HepG2 (cell line): ENCODE results near the gene VPS26A. TPM values are rescaled to one million over a fixed set of nuclear protein-coding genes. Genes with fewer than 3 reads are reported as not detected.

ENCODE experiments used
- AGO2 ChIP-seq: fragments of 200-400 bp; formaldehyde crosslinking; optimal IDR thresholded peaks from 2 replicates; pipeline ENCODE3; 2017; ENCODE audit warnings: mild to moderate bottlenecking, low read depth, low read length, moderate library complexity
- CHD2 ChIP-seq: IDR thresholded peaks from 2 replicates; pipeline ENCODE4 v1.6.1; 2011; ENCODE audit warnings: low read depth, low read length, improper control_type of control experiment
- CHD4 ChIP-seq: fragments of 200-600 bp; sonication (generic); IDR thresholded peaks from 2 replicates; pipeline ENCODE4 v1.7.0; 2017; ENCODE audit warnings: mild to moderate bottlenecking, low read length, borderline replicate concordance
- FOXM1 ChIP-seq: sonication (generic); formaldehyde crosslinking; IDR thresholded peaks from 2 replicates; pipeline ENCODE4 v1.5.0; 2020; ENCODE audit warnings: missing genetic modification reagents
- GABPB1 ChIP-seq: IDR thresholded peaks from 2 replicates; pipeline ENCODE4 v1.6.1; 2016; ENCODE audit warnings: mild to moderate bottlenecking, missing genetic modification reagents, moderate library complexity, missing compliant biosample characterization
- KAT8 ChIP-seq: IDR thresholded peaks from 2 replicates; pipeline ENCODE4 v1.6.1; 2016; ENCODE audit warnings: missing genetic modification reagents, missing compliant biosample characterization
- KDM3A ChIP-seq: IDR thresholded peaks from 2 replicates; pipeline ENCODE4 v1.6.1; 2018; ENCODE audit warnings: low read depth, missing compliant biosample characterization
- KLF9 ChIP-seq: IDR thresholded peaks from 2 replicates; pipeline ENCODE4 v1.6.1; 2016; ENCODE audit warnings: low read depth
- NCOA1 ChIP-seq: sonication (generic); formaldehyde crosslinking; IDR thresholded peaks from 2 replicates; pipeline ENCODE4 v1.9.0; 2021; ENCODE audit warnings: missing genetic modification reagents
- ONECUT2 ChIP-seq: sonication (generic); formaldehyde crosslinking; IDR thresholded peaks from 2 replicates; pipeline ENCODE4 v1.4.0; 2020; ENCODE audit warnings: missing genetic modification reagents
- RBAK ChIP-seq: sonication (generic); formaldehyde crosslinking; IDR thresholded peaks from 2 replicates; pipeline ENCODE4 v1.5.1; 2020; ENCODE audit warnings: mild to moderate bottlenecking, missing genetic modification reagents
- RNF2 ChIP-seq: fragments of 450-650 bp; conservative IDR thresholded peaks from 2 replicates; pipeline ENCODE4 v1.6.1; 2016; ENCODE audit warnings: low read depth
- SRSF9 ChIP-seq: fragments of 200-400 bp; formaldehyde crosslinking; IDR thresholded peaks from 2 replicates; pipeline ENCODE4 v1.6.1; 2018; ENCODE audit warnings: borderline replicate concordance, mild to moderate bottlenecking, low read depth, low read length; ENCODE audit not compliant: insufficient read depth, poor library complexity, severe bottlenecking
- ZIK1 ChIP-seq: sonication (generic); formaldehyde crosslinking; IDR thresholded peaks from 2 replicates; pipeline ENCODE4 v1.5.0; 2020; ENCODE audit warnings: mild to moderate bottlenecking, low read depth, missing genetic modification reagents, borderline replicate concordance
- ZNF138 ChIP-seq: sonication (generic); formaldehyde crosslinking; IDR thresholded peaks from 2 replicates; pipeline ENCODE4 v1.5.0; 2020; ENCODE audit warnings: mild to moderate bottlenecking, low read depth, missing genetic modification reagents
- ZNF230 ChIP-seq: sonication (generic); formaldehyde crosslinking; IDR thresholded peaks from 2 replicates; pipeline ENCODE4 v1.4.0; 2020; ENCODE audit warnings: mild to moderate bottlenecking, missing genetic modification reagents
- ZNF709 ChIP-seq: sonication (generic); formaldehyde crosslinking; IDR thresholded peaks from 2 replicates; pipeline ENCODE4 v1.5.0; 2020; ENCODE audit warnings: mild to moderate bottlenecking, missing genetic modification reagents
- ZNF775 ChIP-seq: sonication (generic); formaldehyde crosslinking; IDR thresholded peaks from 2 replicates; pipeline ENCODE4 v1.4.0; 2020; ENCODE audit warnings: missing genetic modification reagents, mild to moderate bottlenecking, moderate library complexity, borderline replicate concordance
- ZNF788 ChIP-seq: sonication (generic); formaldehyde crosslinking; IDR thresholded peaks from 2 replicates; pipeline ENCODE4 v1.5.0; 2020; ENCODE audit warnings: mild to moderate bottlenecking, missing genetic modification reagents, borderline replicate concordance
- ZSCAN12 ChIP-seq: sonication (generic); formaldehyde crosslinking; IDR thresholded peaks from 2 replicates; pipeline ENCODE4 v1.9.0; 2021; ENCODE audit warnings: mild to moderate bottlenecking, missing genetic modification reagents
- ZSCAN21 ChIP-seq: sonication (generic); formaldehyde crosslinking; IDR thresholded peaks from 2 replicates; pipeline ENCODE4 v1.8.0; 2022; ENCODE audit warnings: mild to moderate bottlenecking, missing genetic modification reagents, moderate library complexity, borderline replicate concordance
- ZZZ3 ChIP-seq: sonication (generic); formaldehyde crosslinking; IDR thresholded peaks from 2 replicates; pipeline ENCODE4 v1.4.0; 2020; ENCODE audit warnings: missing genetic modification reagents, mild to moderate bottlenecking, borderline replicate concordance
- polyA plus RNA-seq, 8 experiments: library from polyadenylated mRNA; depleted of rRNA in 3 of 8; stranded (reverse) in 7 of 8; unstranded in 1 of 8; fragments of >200 nt; fragmentation: Illumina TruSeq in 4 of 8; extraction: Trizol in 4 of 8; gene quantifications; 2 replicates each; pipeline versions ENCODE4 v1.2.1 to v1.2.3, GENCODE V29; 2011 to 2016; ENCODE audit warnings: low read depth in 4 of 8, missing spikeins in 1 of 8, mixed read lengths in 1 of 8; ENCODE audit not compliant: insufficient read depth in 1 of 8
- total RNA-seq, 5 experiments: library from RNA; depleted of rRNA; stranded (reverse); fragments of >200 nt; fragmentation: Illumina TruSeq; extraction: Trizol; gene quantifications; 2 replicates each; pipeline ENCODE4 v1.2.3, GENCODE V29; 2016; ENCODE audit warnings: low read depth in 1 of 5
- TF ChIP-seq, protein P1 (sequence below): IDR thresholded peaks from 2 replicates; pipeline ENCODE4 v1.6.1; 2016; ENCODE audit warnings: missing compliant biosample characterization, missing genetic modification reagents, borderline replicate concordance
- TF ChIP-seq, protein P2 (sequence below): fragments of 450-650 bp; IDR thresholded peaks from 2 replicates; pipeline ENCODE4 v1.6.1; 2016
- TF ChIP-seq, protein P3 (sequence below): sonication (generic); formaldehyde crosslinking; IDR thresholded peaks from 2 replicates; pipeline ENCODE4 v1.4.0; 2020; ENCODE audit warnings: missing genetic modification reagents; ENCODE audit errors: not compliant biosample characterization
- TF ChIP-seq, protein P4 (sequence below): sonication (generic); formaldehyde crosslinking; IDR thresholded peaks from 2 replicates; pipeline ENCODE4 v1.4.0; 2020; ENCODE audit warnings: mild to moderate bottlenecking, low read depth, missing genetic modification reagents

VPS26A gene
- total and polyA plus RNA-seq, 2 of the 13 experiments (the other 11 are each of a cell fraction or from before 2014, with no cell fraction given), result 12.9 to 32.6 TPM

DNA sequence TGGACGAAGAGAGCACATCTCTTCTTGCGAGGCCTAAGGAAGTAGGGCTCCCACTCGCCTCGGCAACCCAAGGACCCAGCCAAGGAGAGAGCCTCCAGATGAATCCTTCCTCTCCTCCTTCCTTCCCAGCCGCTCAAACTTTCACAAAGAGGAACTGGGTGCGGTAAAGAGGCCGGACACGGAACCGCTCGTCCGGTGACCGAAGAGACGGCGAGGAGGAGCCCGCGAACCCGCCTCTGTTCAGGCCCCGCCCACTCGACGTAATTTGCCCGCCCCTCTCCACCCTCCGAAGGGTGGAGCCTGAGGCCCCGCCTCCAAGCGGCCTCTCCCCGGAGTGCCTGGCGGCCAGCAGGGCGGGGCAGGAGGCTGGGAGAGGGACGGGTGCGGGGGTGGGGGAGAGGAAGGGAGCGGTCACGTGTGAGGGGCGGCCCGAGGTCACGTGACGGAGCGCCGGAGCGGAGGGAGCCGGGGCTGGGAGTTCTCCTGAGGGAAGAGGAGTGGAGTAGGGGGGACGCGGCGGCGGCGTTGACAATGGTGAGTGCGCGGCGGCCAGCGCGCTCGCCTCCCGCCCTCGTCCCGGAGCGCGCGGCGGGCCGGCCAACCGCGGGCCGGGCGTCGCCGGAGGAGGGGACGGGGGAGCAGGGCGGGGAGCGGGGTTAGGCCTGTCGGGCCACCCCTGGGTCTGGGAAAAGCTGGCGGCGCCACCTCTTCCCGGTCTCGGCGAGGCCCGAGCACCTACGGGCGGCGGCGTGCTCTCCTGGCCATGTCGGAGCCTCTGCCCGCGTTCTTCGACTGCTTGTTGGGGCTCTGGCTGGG lies at the start of gene VPS26A (continued):
- TF ChIP-seq KAT8 (CRISPR knock-in tag) (peak; percentile 72), RNF2 (no peak), SRSF9 (no peak), RBAK (CRISPR knock-in tag) (no peak), ZSCAN21 (peak; percentile 46; the same call in 1 of the 2 replicates), AGO2 (no peak), ZNF775 (CRISPR knock-in tag) (no peak), FOXM1 (CRISPR knock-in tag) (no peak), ZNF709 (CRISPR knock-in tag) (peak; percentile 77), ZZZ3 (no peak), ZSCAN12 (CRISPR knock-in tag) (no peak), ZIK1 (CRISPR knock-in tag) (no peak), GABPB1 (CRISPR knock-in tag) (peak; percentile 85), KLF9 (CRISPR knock-in tag) (no peak), ZNF230 (CRISPR knock-in tag) (peak; percentile 73; the same call in 1 of the 2 replicates), KDM3A (0 out of 2 replicates have a peak, but pooled peaks have one; percentile 27), CHD2 (no peak), ZNF138 (CRISPR knock-in tag) (no peak), CHD4 (no peak), NCOA1 (CRISPR knock-in tag) (no peak), ZNF788 (CRISPR knock-in tag) (no peak; the same call in 1 of the 2 replicates), ONECUT2 (CRISPR knock-in tag) (no peak)
- TF ChIP-seq, protein P1, sequence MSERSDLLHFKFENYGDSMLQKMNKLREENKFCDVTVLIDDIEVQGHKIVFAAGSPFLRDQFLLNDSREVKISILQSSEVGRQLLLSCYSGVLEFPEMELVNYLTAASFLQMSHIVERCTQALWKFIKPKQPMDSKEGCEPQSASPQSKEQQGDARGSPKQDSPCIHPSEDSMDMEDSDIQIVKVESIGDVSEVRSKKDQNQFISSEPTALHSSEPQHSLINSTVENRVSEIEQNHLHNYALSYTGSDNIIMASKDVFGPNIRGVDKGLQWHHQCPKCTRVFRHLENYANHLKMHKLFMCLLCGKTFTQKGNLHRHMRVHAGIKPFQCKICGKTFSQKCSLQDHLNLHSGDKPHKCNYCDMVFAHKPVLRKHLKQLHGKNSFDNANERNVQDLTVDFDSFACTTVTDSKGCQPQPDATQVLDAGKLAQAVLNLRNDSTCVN (CRISPR knock-in tag), result no peak
- TF ChIP-seq, protein P2, sequence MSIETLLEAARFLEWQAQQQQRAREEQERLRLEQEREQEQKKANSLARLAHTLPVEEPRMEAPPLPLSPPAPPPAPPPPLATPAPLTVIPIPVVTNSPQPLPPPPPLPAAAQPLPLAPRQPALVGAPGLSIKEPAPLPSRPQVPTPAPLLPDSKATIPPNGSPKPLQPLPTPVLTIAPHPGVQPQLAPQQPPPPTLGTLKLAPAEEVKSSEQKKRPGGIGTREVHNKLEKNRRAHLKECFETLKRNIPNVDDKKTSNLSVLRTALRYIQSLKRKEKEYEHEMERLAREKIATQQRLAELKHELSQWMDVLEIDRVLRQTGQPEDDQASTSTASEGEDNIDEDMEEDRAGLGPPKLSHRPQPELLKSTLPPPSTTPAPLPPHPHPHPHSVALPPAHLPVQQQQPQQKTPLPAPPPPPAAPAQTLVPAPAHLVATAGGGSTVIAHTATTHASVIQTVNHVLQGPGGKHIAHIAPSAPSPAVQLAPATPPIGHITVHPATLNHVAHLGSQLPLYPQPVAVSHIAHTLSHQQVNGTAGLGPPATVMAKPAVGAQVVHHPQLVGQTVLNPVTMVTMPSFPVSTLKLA, result peak; percentile 88
- TF ChIP-seq, protein P3, sequence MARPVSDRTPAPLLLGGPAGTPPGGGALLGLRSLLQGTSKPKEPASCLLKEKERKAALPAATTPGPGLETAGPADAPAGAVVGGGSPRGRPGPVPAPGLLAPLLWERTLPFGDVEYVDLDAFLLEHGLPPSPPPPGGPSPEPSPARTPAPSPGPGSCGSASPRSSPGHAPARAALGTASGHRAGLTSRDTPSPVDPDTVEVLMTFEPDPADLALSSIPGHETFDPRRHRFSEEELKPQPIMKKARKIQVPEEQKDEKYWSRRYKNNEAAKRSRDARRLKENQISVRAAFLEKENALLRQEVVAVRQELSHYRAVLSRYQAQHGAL (CRISPR knock-in tag), result no peak
- TF ChIP-seq, protein P4, sequence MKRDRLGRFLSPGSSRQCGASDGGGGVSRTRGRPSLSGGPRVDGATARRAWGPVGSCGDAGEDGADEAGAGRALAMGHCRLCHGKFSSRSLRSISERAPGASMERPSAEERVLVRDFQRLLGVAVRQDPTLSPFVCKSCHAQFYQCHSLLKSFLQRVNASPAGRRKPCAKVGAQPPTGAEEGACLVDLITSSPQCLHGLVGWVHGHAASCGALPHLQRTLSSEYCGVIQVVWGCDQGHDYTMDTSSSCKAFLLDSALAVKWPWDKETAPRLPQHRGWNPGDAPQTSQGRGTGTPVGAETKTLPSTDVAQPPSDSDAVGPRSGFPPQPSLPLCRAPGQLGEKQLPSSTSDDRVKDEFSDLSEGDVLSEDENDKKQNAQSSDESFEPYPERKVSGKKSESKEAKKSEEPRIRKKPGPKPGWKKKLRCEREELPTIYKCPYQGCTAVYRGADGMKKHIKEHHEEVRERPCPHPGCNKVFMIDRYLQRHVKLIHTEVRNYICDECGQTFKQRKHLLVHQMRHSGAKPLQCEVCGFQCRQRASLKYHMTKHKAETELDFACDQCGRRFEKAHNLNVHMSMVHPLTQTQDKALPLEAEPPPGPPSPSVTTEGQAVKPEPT (CRISPR knock-in tag), result peak; percentile 81
